HG02973 (cell line): ENCODE data around the gene GPRC5A.
"Not testable (repeated sequence)": the region's sequence is repeated elsewhere in the genome, so short reads cannot be mapped to it uniquely, and the experiment has no call there.

Source experiments
- ATAC-seq: cut with Tn5 transposase; IDR thresholded peaks from one replicate; pipeline ENCODE4 v1.9.1; 2021; ENCODE audit warnings: moderate library complexity; ENCODE audit not compliant: unreplicated experiment

Gene GPRC5A, protein sequence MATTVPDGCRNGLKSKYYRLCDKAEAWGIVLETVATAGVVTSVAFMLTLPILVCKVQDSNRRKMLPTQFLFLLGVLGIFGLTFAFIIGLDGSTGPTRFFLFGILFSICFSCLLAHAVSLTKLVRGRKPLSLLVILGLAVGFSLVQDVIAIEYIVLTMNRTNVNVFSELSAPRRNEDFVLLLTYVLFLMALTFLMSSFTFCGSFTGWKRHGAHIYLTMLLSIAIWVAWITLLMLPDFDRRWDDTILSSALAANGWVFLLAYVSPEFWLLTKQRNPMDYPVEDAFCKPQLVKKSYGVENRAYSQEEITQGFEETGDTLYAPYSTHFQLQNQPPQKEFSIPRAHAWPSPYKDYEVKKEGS

DNA sequence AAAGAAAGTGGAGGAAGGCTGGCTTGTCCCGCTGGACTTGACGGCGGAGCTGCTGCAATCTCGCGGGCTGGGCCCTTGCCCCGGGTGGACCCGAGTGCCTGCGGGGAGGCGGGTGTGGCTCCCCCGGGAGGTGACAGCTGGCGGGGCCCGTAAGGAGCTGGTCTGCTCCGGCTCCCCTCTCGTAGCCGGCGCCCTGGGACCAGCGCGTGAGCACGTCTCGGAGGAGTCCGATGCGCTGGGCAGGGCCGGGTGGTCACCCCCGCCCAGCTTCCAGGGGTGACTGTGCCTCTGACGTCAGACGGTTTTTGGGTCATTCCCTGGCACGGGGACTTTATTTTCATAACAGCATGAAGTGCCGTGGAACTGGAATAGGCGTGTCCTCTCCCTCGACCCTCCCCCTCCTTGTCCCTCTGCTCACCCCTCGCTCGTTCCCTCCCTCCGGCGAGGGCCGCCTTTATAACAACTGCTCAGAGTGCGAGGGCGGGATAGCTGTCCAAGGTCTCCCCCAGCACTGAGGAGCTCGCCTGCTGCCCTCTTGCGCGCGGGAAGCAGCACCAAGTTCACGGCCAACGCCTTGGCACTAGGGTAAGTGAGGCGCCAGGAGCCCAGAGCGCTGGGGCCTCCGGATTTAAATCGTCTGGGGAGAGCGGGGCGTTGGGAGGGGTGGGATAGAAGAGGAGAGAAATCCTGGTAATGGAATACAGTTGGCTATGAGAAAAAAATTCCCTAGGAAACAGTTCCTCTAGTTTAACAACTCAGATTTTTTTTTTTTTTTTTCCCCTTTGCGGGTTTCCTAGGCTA, at the start of gene GPRC5A:
Gene GPRC5A (plus strand): TSS at position 483 of the 801 bp plus-strand sequence. CDS start 16,688 bp downstream, outside the sequence.
- ATAC-seq: no peak

DNA sequence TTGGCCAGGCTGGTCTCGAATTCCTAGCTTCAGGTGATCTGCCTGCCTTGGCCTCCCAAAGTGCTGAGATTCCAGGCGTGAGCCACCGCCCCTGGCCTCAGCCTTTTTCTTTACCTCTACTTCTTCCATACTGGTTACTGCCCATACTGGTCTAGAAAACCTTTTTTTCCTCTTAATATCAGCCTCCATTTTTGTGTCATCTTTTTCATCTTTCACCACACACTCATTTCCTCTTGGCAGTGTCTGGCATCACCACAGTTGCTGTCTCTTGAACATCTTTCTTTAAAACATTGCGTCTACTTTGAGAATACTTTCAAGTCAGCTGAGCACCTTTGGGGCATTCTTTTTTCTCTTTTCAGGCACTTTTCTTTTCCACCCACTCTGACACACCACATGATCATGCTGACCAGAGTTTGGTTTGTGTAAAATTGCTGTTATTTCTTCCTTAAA, 45.5 kb upstream of the GPRC5A start:
- no peak for ATAC-seq

DNA sequence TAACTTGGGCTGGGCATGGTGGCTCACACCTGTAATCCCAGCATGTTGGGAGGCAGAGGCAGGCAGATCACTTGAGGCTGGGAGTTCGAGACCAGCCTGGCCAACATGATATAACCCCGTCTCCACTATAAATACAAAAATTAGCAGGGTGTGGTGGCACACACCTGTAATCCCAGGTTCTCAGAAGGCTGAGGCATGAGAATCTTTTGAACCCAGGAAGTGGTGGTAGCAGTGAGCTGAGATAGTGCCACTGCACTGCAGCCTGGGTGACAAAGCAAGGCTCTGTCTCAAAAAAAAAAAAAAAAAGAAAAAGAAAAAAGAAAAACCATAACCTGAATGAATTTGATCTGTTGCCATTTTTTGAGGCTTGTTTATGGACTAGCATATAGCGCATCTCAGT, 44.6 kb upstream of the GPRC5A start:
- ATAC-seq: not testable (repeated sequence)

DNA sequence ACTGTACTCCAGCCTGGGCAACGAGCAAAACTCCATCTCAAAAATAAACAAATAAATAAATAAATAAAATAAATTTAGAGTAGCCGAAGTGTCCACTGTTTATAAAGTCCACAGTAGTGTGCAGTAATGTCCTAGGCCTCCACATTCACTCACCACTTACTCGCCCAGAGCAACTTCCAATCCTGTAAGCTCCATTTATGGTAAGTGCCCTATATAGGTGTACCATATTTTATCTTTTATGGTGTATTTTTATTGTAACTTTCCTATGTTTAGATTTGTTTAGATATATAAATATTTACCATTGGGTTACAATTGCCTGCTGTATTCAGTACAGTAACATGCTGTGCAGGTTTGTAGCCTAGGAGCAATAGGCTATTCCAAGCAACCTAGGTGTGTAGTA, 37.9 kb upstream of the GPRC5A start:
- no peak for ATAC-seq

DNA sequence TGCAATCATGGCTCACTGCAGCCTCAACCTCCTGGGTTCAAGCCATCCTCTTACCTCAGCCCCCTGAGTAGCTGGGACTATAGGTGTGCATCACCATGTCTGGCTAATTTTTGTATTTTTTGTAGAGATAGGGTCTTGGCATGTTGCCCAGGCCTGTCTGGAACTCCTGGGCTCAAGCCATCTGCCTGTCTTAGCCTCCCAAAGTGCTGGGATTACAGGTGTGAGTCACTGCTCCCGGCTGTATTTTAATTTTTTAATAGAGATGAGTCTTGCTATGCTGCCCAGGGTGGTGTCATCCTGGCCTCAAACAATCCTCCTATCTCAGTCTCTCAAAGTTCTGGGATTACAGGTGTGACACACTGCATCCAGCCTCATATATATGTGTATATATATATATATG, 31.7 kb upstream of the GPRC5A start:
- ATAC-seq: no peak

DNA sequence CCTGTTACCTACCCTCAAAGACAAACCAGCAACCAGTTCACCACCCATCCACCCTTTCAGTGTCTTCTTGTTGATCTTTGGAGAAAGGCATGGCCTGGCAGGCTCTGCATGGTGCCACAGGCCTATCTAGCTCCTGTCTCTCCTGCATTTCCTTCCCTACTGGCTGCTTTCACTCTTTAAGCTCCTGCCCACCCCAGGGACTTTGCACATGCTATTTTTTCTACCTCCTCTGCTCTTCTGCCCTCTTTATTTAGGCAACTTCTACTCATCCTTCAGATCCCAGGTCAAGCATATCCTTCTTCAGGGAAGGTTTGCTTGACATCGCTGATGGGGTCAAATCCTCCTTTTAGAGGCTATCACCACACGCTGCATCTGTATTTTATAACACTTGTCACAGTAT, 27.1 kb upstream of the GPRC5A start:
- ATAC-seq: no peak

DNA sequence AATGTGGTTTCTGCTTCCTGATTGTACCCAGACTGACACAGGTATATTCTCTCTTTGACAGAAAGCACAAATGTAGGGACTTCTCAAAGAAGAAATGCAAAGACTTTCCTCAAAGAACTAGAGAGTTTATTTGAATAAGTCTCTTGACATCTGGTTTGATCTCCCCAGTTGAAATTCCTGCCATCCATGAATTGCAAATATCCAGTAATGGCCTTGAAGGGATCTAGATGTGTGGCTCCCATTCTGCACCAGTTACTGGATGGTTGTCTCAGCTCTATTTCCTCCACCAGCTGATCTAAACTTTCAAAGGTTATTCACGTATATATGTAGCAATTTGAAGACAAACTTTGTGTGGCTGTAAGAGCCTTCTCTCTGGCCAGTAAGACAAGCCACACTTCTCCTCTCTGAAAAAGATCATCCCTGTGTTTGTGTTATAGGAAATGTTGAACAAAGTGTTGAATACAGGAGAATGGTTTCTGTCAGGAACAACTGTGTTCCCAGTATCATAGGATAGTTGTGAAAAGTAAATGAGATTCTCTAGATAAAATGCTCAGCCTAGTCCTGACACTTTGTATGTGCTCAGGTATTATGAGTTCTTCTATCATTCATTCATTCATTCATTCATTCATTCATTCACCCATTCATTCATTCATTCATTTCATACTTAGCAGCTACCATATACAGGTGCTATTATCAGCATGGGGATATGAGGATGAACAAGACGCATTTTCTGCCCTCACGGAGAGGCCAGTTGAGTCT, 22.7 kb upstream of the GPRC5A start:
- no peak for ATAC-seq

DNA sequence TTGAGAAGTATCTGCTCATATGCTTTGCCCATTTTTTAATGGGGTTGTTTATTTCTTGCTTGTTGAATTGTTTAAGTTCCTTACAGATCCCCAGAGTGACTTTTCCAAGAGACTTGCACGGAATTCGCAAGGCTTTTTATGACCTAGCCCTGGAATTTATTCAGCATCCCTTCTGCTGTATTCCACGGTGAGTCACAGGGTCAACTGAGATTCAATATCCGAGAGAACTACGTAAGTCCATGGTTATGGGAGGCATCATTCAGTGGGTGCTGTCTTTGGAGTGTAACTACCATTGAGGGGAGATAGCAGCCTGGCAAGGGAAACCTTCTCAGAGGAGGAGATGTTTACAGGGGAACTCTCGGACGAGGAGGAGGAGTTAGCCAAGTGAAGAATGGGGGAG, 20.9 kb upstream of the GPRC5A start:
- ATAC-seq: no peak

DNA sequence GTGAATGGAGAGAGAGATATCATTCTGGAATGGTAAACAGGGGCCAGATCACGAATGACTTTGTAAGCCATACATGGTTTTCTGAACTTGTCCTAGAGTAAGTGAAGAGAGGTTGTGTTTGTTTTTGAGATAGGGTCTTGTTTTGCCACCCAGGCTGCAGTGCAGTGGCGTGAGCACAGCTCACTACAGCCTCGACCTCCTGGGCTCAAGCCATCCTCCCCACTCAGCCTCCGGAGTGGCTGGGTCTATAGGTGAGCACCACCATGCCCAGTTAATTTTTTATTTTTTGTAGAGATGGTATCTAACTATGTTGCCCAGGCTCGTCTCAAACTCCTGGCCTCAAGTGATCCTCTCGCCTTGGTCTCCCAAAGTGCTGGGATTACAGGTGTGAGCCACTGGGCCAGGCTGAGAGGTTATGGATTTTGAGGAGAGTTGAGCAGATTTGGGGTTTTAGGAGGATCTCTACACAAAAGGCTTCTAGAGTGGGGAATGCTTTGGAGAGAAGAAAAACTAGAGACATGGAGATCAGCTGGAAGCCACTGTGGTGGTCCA, 19.7 kb upstream of the GPRC5A start:
- ATAC-seq: no peak

DNA sequence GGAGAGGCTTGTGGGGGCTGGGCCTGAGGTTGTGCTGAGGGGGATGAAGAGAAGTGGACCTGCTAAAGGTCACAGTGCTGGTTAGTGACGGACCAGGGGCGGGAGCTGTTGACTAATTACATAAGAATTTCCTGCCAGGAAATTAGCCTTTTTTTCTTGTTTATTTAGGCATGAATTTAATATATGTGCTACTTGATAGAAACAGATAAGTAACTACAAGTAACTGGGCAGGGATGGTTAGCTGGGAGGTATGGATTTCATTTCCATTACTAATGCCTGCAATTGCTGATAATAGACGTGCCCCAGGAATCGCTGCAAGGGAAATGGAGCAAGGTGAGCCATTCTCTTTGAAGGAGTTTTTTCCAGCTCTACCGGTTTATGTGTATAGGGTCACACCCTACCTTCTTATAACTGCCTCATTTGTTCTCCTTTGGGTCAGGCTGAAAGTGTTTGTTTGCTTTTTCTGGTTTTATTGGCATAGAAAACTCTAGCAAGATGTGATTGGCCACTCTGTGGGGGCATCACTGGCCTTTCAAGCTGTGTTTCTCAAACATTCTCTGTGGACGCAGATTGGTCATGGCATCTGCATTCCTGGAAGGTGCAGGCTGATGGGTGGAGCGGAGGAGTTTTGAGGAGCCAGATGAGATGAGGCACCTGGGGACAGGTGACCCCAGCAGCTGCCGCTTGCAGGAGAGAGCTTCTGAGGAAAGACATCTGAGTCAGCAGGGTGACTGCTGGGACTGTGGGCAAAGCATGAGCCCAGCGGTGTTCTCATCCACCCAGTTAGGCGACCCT, 19.0 kb upstream of the GPRC5A start:
- no peak for ATAC-seq

DNA sequence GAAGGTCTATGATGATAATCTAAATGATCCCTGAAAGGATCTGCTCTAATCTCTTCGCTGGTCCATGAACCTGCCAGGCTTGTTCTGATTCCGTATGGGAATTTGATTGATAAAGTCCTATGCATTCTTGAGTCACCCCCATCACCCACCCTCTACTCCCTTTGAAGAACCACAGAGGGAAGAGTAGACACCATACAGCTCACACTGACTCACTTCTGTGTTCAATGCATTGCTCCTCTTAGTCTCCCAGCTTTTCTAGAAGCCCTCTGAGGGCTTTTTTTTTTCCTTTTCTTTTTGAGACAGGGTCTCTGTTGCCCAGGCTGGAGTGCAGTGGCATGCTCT, 18.5 kb upstream of the GPRC5A start:
- no peak for ATAC-seq

DNA sequence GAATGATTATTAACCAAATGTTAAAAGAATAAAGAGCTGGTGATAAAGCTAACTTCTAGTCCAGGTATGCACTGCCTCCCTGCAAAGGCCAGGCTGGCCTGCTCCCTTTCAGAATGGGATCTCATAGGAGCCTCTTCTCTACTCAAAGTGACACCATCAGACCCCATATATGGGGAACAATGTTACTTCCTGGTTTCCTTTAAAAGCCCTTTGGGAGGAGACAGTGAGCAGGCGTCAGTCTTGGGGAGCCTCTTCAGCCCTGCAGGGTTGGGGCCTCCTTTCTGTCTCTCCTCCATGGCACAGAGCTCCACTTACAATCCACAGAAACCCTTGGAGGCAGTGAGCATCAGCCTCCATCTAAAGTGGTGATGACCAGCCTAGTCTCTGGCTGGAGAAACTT, 17.3 kb upstream of the GPRC5A start:
- ATAC-seq: no peak

DNA sequence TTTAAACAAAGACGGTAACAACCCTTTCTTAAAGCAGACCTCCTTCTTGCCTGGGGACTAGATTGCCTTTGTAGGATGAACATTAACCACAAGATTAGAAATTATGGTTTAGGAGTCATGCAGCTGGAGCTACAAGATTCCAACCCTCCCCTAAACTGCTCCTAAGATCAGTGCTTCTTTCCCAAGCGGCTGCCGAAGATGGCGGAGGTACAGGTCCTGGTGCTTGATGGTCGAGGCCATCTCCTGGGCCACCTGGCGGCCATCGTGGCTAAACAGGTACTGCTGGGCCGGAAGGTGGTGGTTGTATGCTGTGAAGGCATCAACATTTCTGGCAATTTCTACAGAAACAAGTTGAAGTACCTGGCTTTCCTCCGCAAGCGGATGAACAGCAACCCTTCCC, 16.1 kb upstream of the GPRC5A start:
- ATAC-seq: not testable (repeated sequence)

DNA sequence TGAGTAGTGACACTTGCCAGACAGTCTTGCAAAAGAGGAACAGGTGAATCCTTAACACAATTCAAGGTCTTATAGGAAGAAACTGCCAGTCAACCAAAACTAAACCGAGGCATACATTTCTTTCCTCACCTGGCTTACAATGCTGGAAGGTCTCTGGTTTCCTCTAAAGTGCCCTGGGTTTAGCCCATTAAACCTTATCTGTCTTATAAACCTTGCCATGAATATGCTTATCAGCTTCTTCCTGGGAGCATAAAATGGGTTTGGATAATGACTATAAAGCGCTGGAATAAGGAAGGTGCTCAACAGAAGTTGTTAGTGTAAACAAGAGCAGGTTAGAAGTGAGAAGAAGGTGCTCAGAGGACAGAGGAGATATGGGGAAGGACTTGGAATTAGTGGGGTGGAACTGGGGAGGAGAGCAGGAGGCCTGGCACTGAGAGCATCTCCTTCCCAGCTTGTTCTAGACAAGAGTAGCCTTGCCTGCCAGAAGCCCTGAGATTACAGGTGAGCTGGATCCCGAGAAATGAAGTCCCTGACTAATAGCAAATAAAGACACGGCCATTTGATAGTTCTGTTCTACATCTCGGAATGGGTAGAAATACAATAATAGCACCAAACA, 14.1 kb upstream of the GPRC5A start:
- ATAC-seq: no peak

DNA sequence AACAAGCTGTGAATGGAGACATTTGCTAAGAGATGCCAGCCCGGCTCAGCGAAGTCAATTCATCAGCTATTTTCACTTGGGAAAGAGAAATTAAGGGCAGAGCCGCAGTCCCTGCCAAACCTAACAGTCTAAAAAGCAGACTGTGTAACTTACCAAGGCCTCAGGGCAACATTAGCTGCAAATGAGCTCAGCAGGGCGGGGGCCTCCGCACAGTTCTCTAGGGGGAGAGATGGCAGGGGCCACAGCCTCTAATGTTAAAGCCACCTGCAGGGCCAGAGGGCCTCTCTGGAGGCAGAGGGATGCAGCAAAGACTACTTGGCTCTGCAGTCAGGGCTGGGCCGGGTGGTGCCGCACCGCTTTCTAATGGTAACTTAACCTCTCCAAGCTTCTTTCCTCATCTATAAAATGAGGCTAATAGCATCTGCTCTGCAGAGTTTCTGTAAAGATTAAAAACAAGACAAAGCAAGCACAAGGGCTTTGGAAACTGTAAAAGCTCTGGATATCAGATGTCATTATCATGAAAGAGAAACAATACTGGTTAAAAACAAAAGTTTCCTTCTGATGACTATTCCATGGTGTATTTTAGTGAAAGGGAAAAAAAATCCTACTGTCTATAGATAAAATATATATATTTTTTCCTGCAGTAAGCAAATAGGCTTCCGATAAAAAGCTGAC, 13.4 kb upstream of the GPRC5A start:
- ATAC-seq: no peak

DNA sequence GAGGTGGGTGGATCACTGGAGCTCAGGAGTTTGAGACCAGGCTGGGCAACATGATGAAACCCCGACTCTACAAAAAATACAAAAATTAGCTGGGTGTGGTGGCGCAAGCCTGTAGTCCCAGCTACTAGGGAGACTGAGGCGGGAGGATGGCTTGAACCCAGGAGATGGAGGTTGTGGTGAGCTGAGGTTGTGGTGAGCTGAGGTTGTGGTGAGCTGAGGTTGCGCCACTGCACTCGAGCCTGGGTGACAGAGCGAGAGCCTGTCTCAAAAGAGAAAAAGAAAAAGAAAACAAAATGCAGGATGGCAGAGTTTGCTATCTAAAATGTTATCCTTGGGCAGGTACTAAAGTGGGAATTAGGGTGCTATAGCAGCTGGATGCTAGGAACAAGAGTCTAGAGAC, 10.8 kb upstream of the GPRC5A start:
- ATAC-seq: no peak

DNA sequence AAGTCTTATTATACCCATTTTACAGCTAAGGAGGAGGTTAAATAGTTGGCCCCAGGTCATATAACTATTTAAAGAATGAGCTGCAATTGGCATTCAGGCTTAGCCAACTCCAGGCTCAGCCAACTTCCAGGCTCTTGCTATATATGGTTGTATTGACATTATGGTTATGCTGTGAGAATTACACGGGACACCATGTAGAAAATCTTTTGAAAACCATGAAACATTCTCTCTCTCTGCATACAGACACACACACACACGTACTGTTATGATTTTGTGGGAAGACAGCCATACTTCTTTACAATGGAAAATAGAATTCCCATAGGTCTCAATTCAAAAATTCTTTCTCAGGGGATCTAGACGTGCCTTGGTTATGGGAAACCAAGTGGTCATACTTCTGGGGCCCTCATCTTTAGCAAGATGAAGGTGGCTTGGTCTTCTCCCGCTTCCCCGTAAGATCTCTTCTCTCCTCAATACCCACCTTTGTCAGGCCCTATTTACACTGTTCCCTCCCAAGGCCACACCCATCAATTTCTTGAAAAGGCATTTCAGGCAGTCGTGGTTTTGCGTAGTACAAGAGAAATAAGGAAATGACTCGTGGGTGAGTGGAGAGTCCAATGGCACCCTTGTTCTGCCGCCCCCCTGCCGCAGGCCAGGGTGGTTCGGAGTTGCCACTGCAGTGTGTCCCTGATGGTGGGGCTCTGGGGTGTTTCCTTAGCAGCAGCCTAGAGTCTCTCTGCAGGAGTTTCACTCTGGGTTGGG, 10.0 kb upstream of the GPRC5A start:
- ATAC-seq: no peak

DNA sequence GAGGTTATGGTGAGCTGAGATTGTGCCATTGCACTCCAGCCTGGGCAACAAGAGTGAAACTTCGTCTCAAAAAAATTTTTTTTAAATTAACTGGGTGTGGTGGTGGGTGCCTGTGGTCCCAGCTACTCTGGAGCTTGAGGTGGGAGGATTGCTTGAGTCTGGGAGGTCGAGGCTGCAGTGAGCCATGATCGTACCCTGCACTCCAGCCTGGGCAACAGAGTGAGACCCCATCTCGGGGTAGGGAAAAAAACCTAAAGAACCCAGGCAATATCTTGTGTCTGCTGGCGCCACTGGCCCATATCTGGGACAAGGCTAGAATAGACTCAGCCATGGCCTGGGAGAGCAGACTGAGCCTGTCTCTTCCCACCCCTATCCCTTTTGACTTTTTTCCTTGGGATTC, 9.1 kb upstream of the GPRC5A start:
- no peak for ATAC-seq
